ENCODE data around the gene STX8.

Gene STX8

DNA sequence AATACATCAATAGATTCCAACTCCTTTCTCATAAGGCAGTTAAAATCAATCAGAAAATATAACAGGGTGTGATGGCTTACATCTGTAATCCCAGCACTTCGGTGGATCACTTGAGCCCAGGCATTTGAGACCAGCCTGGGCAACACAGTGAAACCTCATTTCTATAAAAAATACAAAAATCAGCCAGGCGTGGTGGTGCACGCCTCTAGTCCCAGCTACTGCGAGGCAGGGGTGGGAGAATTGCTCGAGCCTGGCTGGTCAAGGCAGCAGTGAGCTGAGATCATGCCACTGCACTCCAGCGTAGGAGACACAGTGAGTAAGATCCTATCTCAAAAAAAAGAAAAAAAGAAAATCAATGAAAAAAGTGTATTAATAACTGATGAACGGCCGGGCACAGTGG, 295.7 kb downstream of the STX8 start:
- ChIA-PET CTCF (interaction anchor here (0.7 to 1.2 kb wide), 2 partner anchors 12 to 155 kb away, joined by 3 read pairs; no protein-coding TSS in a partner anchor), POLR2A (no interaction called here)
- no peak for DNase-seq (ENCODE audit: extremely low spot score)
- TF ChIP-seq LEF1 (IDR thresholded peaks at IDR 0.05; ENCODE audit: borderline replicate concordance) (no peak), HDGF (IDR thresholded peaks at IDR 0.05; ENCODE audit: borderline replicate concordance) (no peak), ELF4 (IDR thresholded peaks at IDR 0.05) (no peak), FOXA1 (IDR thresholded peaks at IDR 0.05) (no peak), L3MBTL2 (conservative IDR thresholded peaks at IDR 0.05) (no peak), CTBP1 (IDR thresholded peaks at IDR 0.05; ENCODE audit: borderline replicate concordance) (no peak), NFRKB (IDR thresholded peaks at IDR 0.05) (no peak), TARDBP (IDR thresholded peaks at IDR 0.05) (no peak), FOXK2 (IDR thresholded peaks at IDR 0.05) (no peak), ZNF384 (IDR thresholded peaks at IDR 0.05) (no peak)

DNA sequence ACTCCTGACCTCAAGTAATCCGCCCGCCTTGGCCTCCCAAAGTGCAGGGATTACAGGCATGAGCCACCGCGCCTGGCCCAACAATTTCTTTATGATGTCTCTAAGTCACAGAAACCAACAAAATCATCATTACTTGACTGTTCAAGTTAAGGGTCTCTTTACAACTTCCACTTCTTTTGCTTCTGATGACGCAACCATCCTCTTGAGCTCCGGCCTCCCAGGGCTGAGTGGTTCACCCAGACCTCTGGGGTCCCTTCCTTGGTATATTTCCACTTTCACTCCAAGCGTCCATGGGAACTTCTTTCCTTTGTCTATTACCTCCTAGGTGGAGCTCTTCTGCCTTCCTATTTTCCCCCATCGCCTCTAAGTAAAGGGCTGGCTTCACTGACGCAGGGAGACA, 300.6 kb downstream of the STX8 start:
- CTCF ChIA-PET = interaction anchor here (0.7 kb wide), 1 partner anchor 9 kb away, joined by 3 read pairs; no protein-coding TSS in a partner anchor
- DNase-seq (ENCODE audit: extremely low spot score) = no peak
- no peak for TF ChIP-seq LEF1 (IDR thresholded peaks at IDR 0.05; ENCODE audit: borderline replicate concordance)
- no peak for TF ChIP-seq L3MBTL2 (conservative IDR thresholded peaks at IDR 0.05)
- TF ChIP-seq FOXA1 (IDR thresholded peaks at IDR 0.05) = no peak
- no peak for TF ChIP-seq BHLHE40 (IDR thresholded peaks at IDR 0.05; ENCODE audit: borderline replicate concordance)
- TF ChIP-seq CTBP1 (IDR thresholded peaks at IDR 0.05; ENCODE audit: borderline replicate concordance) = no peak
- TF ChIP-seq NFRKB (IDR thresholded peaks at IDR 0.05) = no peak
- POLR2A ChIA-PET = no interaction called here

DNA sequence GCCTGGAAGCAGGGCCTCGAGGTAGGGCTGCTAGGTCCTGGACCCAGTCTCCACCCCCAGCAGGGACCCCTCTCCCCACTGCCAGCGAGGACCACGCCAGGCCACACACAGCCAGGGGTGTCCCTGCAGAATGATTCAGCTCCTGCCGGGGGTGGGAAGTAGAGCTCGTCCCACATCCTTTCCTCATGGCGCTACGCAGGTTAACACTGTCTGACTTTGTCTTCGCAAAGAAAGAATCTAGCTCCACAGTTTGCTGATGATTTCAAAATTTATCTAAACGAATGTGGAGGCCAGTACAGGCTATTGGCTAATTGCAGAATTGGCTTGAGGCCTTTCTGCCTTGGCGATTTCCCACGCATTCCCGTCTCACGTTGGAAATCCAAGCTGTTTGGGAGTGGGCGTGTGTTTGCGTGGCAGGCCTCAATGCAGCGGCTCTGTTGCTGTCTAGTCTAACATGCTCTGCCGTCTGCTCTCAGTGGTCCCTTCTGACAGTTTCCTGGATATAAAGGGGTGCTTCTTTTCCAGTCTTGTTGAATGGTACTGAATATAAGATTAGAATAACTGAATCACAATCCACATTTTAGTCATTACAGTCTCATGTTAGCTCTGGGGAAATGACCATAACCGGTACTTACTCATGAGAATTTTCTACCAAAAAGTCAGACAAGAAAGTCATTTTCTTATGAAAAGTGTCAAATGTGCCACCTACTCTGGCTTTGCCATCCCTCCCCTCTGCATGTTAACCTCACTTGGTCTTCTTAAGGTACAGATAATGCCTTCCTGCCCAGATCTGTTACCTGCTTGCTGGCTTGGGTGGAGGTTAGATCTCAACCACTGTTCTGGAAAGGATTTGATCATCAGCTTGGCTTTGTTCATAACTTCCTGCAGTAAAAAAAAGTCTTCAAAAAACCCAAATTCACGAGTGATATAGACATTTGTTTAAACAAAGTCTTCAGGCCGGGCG, 301.9 kb downstream of the STX8 start:
- ChIA-PET POLR2A (no interaction called here), CTCF (interaction anchor here (0.9 kb wide), 1 partner anchor 19 kb away, joined by 3 read pairs; no protein-coding TSS in a partner anchor)
- DNase-seq (ENCODE audit: extremely low spot score) = no peak
- TF ChIP-seq FOXK2 (IDR thresholded peaks at IDR 0.05) = no peak
- TF ChIP-seq L3MBTL2 (conservative IDR thresholded peaks at IDR 0.05) = no peak
- TF ChIP-seq, protein P1, sequence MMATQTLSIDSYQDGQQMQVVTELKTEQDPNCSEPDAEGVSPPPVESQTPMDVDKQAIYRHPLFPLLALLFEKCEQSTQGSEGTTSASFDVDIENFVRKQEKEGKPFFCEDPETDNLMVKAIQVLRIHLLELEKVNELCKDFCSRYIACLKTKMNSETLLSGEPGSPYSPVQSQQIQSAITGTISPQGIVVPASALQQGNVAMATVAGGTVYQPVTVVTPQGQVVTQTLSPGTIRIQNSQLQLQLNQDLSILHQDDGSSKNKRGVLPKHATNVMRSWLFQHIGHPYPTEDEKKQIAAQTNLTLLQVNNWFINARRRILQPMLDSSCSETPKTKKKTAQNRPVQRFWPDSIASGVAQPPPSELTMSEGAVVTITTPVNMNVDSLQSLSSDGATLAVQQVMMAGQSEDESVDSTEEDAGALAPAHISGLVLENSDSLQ (IDR thresholded peaks at IDR 0.05) = no peak
- TF ChIP-seq HDGF (IDR thresholded peaks at IDR 0.05; ENCODE audit: borderline replicate concordance) = no peak
- TF ChIP-seq LEF1 (IDR thresholded peaks at IDR 0.05; ENCODE audit: borderline replicate concordance) = no peak
- TF ChIP-seq ELF4 (IDR thresholded peaks at IDR 0.05) = no peak
- no peak for TF ChIP-seq SUZ12 (IDR thresholded peaks at IDR 0.05)
- TF ChIP-seq ZNF384 (IDR thresholded peaks at IDR 0.05) = no peak
- TF ChIP-seq TARDBP (IDR thresholded peaks at IDR 0.05) = no peak
- no peak for TF ChIP-seq FOXM1 (IDR thresholded peaks at IDR 0.05; ENCODE audit: borderline replicate concordance)
- no peak for TF ChIP-seq BHLHE40 (IDR thresholded peaks at IDR 0.05; ENCODE audit: borderline replicate concordance)
- TF ChIP-seq CTBP1 (IDR thresholded peaks at IDR 0.05; ENCODE audit: borderline replicate concordance) = no peak
- no peak for TF ChIP-seq ARNT (IDR thresholded peaks at IDR 0.05)
- TF ChIP-seq FOXA1 (IDR thresholded peaks at IDR 0.05) = no peak

DNA sequence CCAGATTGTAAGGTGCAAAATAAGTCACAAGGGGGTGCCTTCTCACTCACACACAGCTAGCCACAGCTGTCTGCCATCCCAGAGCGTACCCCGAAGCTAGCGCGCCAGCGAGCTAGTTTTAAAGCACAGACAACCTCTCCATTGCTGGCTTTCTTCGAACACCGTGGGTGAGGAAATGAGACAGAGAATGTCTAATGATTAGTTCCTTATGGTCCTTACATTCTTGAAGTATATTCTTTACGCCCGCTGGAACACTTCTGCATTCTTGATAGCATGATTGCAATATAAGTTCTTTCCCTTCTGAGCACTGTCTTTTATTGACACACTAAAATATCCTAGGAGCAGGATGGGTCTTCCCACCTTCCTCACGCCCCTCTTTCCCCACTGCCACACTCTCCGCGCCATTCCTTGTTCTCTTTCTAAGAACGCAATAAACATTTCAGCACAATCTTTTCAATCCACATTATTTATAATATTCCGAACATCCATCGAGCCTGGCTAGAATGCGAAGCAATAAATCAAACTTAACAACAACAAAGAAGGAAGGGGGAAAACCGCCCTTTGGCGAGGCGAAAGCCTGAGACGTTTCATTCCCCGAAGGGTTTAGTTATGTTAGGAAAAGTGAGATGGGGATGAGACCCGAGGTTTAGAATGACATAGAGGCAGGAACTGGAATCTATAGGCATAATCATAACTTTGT, 303.0 kb downstream of the STX8 start:
- DNase-seq (ENCODE audit: extremely low spot score) = no peak
- ChIA-PET CTCF (interaction anchor here (0.9 kb wide), 1 partner anchor 20 kb away, joined by 3 read pairs; no protein-coding TSS in a partner anchor), POLR2A (no interaction called here)
- TF ChIP-seq L3MBTL2 (conservative IDR thresholded peaks at IDR 0.05) (no peak), ELF4 (IDR thresholded peaks at IDR 0.05) (no peak), SP1 (IDR thresholded peaks at IDR 0.05) (no peak), TARDBP (IDR thresholded peaks at IDR 0.05) (no peak), HDGF (IDR thresholded peaks at IDR 0.05; ENCODE audit: borderline replicate concordance) (no peak), ZNF384 (IDR thresholded peaks at IDR 0.05) (no peak), ARNT (IDR thresholded peaks at IDR 0.05) (no peak), FOXM1 (IDR thresholded peaks at IDR 0.05; ENCODE audit: borderline replicate concordance) (no peak), SUZ12 (IDR thresholded peaks at IDR 0.05) (no peak), NFRKB (IDR thresholded peaks at IDR 0.05) (no peak), FOXA1 (IDR thresholded peaks at IDR 0.05) (no peak), FOXK2 (IDR thresholded peaks at IDR 0.05) (no peak), BHLHE40 (IDR thresholded peaks at IDR 0.05; ENCODE audit: borderline replicate concordance) (no peak), CTBP1 (IDR thresholded peaks at IDR 0.05; ENCODE audit: borderline replicate concordance) (no peak)

DNA sequence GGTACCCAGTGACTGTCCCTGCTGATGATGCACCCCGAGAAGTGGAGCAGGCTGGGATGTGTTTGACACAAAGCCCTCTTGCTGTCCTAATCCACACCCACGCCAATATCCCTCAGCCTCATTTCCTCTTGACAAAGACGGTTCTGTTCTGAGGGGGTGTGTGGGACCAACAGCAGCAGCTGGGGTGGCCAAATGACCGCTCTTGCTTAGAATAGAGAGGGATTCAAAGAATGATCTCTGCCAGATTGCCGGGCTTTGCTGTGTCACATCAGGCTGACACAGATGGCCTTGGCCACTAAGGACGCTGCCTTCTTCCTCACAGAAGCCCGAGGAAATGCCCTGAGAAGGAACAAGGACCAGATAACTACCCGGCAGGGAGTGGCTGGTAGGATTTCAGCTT, 303.6 kb downstream of the STX8 start:
- no peak for TF ChIP-seq L3MBTL2 (conservative IDR thresholded peaks at IDR 0.05)
- no peak for TF ChIP-seq LEF1 (IDR thresholded peaks at IDR 0.05; ENCODE audit: borderline replicate concordance)
- no peak for TF ChIP-seq SP1 (IDR thresholded peaks at IDR 0.05)
- TF ChIP-seq, protein P1 (IDR thresholded peaks at IDR 0.05) = no peak
- TF ChIP-seq FOXM1 (IDR thresholded peaks at IDR 0.05; ENCODE audit: borderline replicate concordance) = no peak
- TF ChIP-seq NFRKB (IDR thresholded peaks at IDR 0.05) = no peak
- no peak for TF ChIP-seq ELF4 (IDR thresholded peaks at IDR 0.05)
- no peak for TF ChIP-seq CTBP1 (IDR thresholded peaks at IDR 0.05; ENCODE audit: borderline replicate concordance)
- TF ChIP-seq TARDBP (IDR thresholded peaks at IDR 0.05) = no peak
- no peak for TF ChIP-seq ARNT (IDR thresholded peaks at IDR 0.05)
- no peak for TF ChIP-seq FOXA1 (IDR thresholded peaks at IDR 0.05)
- no peak for TF ChIP-seq BHLHE40 (IDR thresholded peaks at IDR 0.05; ENCODE audit: borderline replicate concordance)
- no peak for TF ChIP-seq HDGF (IDR thresholded peaks at IDR 0.05; ENCODE audit: borderline replicate concordance)
- TF ChIP-seq FOXK2 (IDR thresholded peaks at IDR 0.05) = no peak
- no peak for TF ChIP-seq SUZ12 (IDR thresholded peaks at IDR 0.05)
- no peak for TF ChIP-seq ZNF384 (IDR thresholded peaks at IDR 0.05)
- POLR2A ChIA-PET = no interaction called here
- no peak for DNase-seq (ENCODE audit: extremely low spot score)
- CTCF ChIA-PET = no interaction called here
